ENCODE data around the gene FAM9C.
"Not testable (repeated sequence)": the region's sequence is repeated elsewhere in the genome, so short reads cannot be mapped to it uniquely, and the experiment has no call there.

The FAM9C gene

GRCh38 chrX:13066391-13066790 lies 22.0 kb upstream of the FAM9C start:
- H3K4me1 Mint-ChIP-seq (ENCODE audit: low read depth in 2 of 2), result peaks cover 0 to 6% of the 10 kb centered on the region in 2 donors
- no peaks in the 10 kb centered on the region for H3K27me3 Mint-ChIP-seq
- H3K36me3 Mint-ChIP-seq (ENCODE audit: insufficient read depth), result no peaks in the 10 kb centered on the region
- peak overlapping the region; percentile 52 to 82 for H3K27ac Mint-ChIP-seq
- ATAC-seq (replicated peaks) (no peak), DNase-seq (no peak)
- no peak overlapping the region for H3K4me3 Mint-ChIP-seq
- no peaks in the 10 kb centered on the region for H3K9me3 Mint-ChIP-seq

DNA sequence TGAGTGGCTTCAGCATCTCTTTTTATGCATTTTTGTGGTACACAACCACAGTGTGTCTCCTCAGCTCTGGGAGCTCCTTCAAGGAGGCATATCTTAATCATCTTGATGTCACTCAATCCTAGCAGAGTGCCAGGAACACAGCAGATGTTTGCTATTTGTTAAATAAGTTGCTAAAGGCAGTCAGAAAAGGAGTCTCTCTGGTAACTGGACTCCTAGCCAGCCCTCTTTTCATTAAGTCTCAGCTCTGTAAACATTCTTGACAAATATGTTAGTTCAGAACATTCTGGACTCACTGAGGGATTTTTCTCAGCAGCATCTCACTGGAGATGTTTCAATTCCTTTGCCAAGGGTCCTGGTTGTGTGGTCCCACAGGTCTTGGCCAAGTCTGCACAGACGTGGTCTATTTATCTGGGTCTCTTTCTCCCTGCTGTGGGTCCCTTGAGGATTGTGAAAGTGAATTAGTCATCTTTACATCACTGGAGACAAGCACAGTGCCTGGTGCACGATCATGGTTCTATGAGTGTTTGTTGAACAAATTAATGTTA lies 20.3 kb upstream of the FAM9C start:
- H3K4me1 Mint-ChIP-seq (ENCODE audit: low read depth in 2 of 2), result peaks cover 11 to 13% of the 10 kb centered on the region in 2 donors
- ATAC-seq (replicated peaks) (no peak), DNase-seq (no peak)
- no peak overlapping the region for H3K4me3 Mint-ChIP-seq
- no peak overlapping the region for H3K27ac Mint-ChIP-seq
- H3K27me3 Mint-ChIP-seq, result no peaks in the 10 kb centered on the region
- H3K36me3 Mint-ChIP-seq (ENCODE audit: insufficient read depth), result no peaks in the 10 kb centered on the region
- no peaks in the 10 kb centered on the region for H3K9me3 Mint-ChIP-seq

DNA sequence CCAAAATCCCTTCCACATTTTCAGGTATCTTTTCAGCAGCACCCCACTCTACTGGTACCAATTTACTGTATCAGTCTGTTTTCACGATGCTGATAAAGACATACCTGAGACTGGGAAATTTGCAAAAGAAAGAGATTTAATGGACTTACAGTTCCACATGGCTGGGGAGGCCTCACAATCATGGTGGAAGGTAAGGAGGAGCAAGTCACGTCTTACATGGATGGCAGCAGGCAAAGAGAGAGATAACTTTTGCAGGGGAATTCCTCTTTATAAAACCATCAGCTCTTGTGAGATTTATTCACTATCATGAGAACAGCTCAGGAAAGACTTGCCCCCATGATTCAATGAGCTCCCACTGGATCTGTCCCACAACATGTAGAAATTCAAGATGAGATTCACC lies 18.7 kb upstream of the FAM9C start:
- H3K27me3 Mint-ChIP-seq; ATAC-seq (replicated peaks); H3K36me3 Mint-ChIP-seq (ENCODE audit: insufficient read depth); H3K27ac Mint-ChIP-seq; H3K4me3 Mint-ChIP-seq; H3K9me3 Mint-ChIP-seq; DNase-seq: not testable (repeated sequence)
- peaks cover 11 to 14% of the 10 kb centered on the region in 2 donors for H3K4me1 Mint-ChIP-seq (ENCODE audit: low read depth in 2 of 2)

DNA sequence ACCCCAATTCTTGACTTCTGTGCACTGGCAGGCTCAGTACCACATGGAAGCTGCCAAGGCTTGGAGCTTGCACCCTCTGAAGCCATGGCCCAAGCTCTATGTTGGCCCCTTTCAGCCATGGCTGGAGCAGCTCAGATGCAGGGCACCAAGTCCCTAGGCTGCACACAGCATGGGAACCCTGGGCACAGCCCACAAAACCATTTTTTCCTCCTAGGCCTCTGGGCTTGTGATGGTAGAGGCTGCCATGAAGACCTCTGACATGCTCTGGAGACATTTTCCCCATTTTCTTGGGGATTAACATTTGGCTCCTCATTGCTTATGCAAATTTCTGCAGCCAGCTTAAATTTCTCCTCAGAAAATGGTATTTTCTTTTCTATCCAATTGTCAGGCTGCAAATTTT lies 17.9 kb upstream of the FAM9C start:
- H3K27me3 Mint-ChIP-seq; DNase-seq; ATAC-seq (replicated peaks); H3K9me3 Mint-ChIP-seq; H3K4me3 Mint-ChIP-seq; H3K27ac Mint-ChIP-seq; H3K36me3 Mint-ChIP-seq (ENCODE audit: insufficient read depth): not testable (repeated sequence)
- peaks cover 11 to 14% of the 10 kb centered on the region in 2 donors for H3K4me1 Mint-ChIP-seq (ENCODE audit: low read depth in 2 of 2)

DNA sequence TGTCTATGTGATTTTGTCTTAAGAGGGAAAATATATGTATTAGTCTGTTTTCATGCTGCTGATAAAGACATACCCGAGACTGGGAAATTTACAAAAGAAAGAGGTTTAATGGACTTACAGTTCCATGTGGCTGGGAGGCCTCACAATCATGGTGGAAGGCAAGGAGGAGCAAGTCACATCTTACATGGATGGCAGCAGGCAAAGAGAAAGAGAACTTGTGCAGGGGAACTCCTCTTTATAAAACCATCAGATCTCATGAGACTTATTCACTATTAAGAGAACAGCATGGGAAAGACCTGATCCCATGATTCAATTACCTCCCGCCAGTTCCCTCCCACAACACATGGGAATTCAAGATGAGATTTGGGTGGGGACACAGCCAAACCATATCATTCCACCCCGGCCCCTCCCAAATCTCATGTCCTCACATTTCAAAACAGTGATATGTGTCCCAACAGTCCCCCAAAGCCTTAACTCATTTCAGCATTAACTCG lies 16.8 kb upstream of the FAM9C start:
- H3K27me3 Mint-ChIP-seq; H3K36me3 Mint-ChIP-seq (ENCODE audit: insufficient read depth); H3K9me3 Mint-ChIP-seq; DNase-seq; ATAC-seq (replicated peaks); H3K4me3 Mint-ChIP-seq: not testable (repeated sequence)
- H3K4me1 Mint-ChIP-seq (ENCODE audit: low read depth in 2 of 2), result peaks cover 8 to 12% of the 10 kb centered on the region in 2 donors
- H3K27ac Mint-ChIP-seq, result peak overlapping the region in 1 of 2 donors; percentile 38

DNA sequence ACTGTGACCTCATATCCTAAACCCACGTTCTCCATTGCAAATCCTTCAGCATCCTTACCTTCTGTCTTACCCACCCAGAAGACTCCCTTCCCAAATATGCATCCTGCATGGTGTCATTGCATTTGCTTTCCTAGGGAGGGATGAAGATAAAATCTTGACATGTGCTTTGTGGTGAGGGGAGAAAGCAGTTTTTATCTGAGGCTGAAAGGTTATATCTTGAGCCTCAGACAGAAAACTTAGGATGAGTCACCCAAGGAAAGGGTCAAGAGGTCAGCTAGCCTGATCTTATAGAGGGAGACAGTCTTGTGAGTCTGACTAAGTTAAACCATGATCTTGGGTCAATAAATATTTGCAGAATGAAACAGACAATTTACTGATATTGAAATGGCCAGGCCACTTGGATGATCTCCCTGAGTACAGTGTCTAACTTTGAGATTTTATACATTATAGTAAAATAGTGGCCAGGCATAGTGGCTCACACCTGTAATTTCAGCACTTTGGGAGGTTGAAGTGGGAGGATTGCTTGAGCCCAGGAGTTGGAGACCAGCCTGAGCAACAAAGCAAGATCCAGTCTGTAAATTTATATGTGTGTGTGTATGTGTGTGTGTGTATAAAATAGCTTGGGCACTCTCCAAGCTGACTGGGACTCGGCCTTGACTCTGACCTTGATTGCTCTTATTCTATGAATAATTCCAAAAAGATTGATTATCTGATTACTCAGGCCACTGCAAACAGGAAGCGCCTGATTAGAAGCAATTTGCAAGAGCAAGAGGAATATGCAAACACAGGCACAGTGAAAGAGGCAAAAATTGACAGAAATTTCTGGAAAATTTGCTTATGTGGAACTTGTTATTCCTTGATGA lies 15.4 kb upstream of the FAM9C start:
- no peak for DNase-seq
- H3K27ac Mint-ChIP-seq, result peak overlapping the region in 1 of 2 donors; percentile 57
- H3K4me3 Mint-ChIP-seq, result no peak overlapping the region
- H3K4me1 Mint-ChIP-seq (ENCODE audit: low read depth in 2 of 2), result peaks cover 11 to 22% of the 10 kb centered on the region in 2 donors
- no peaks in the 10 kb centered on the region for H3K9me3 Mint-ChIP-seq
- no peaks in the 10 kb centered on the region for H3K36me3 Mint-ChIP-seq (ENCODE audit: insufficient read depth)
- no peaks in the 10 kb centered on the region for H3K27me3 Mint-ChIP-seq
- ATAC-seq (replicated peaks), result no peak

DNA sequence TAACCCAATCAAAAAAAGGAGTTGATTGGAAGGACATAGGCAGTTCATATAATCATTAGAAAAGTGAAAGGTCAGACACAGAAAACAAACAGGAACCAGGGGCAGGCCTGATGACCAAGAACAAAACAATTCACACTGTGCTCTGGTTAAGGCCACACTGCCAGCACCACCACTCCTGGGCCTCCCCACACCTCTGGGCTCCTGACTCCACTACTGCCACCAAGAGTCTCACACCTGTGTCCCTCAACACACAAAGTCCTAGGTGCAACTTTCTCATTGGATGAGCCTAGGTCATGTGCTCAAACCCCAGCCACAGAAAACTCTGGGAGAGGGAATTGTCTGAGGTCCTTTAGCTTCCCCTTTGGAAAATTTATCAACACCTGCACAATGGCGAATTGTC lies 11.1 kb upstream of the FAM9C start:
- peaks cover 5% of the 10 kb centered on the region for H3K36me3 Mint-ChIP-seq (ENCODE audit: insufficient read depth)
- H3K4me3 Mint-ChIP-seq, result no peak overlapping the region
- H3K27me3 Mint-ChIP-seq, result no peaks in the 10 kb centered on the region
- DNase-seq (no peak), ATAC-seq (replicated peaks) (no peak)
- peak overlapping the region in 1 of 2 donors; percentile 32 for H3K27ac Mint-ChIP-seq
- H3K4me1 Mint-ChIP-seq (ENCODE audit: low read depth in 2 of 2), result peaks cover 15 to 27% of the 10 kb centered on the region in 2 donors
- no peaks in the 10 kb centered on the region for H3K9me3 Mint-ChIP-seq

GRCh38 chrX:13053171-13053570 lies 8.8 kb upstream of the FAM9C start:
- no peaks in the 10 kb centered on the region for H3K9me3 Mint-ChIP-seq
- H3K27ac Mint-ChIP-seq, result peak overlapping the region in 1 of 2 donors; percentile 19
- ATAC-seq (replicated peaks), result peak; percentile 40
- H3K4me3 Mint-ChIP-seq, result no peak overlapping the region
- H3K4me1 Mint-ChIP-seq (ENCODE audit: low read depth in 2 of 2), result peaks cover 13 to 35% of the 10 kb centered on the region in 2 donors
- no peaks in the 10 kb centered on the region for H3K27me3 Mint-ChIP-seq
- H3K36me3 Mint-ChIP-seq (ENCODE audit: insufficient read depth), result peaks cover 5% of the 10 kb centered on the region
- no peak for DNase-seq

- Mint-ChIP-seq H3K4me1 (ENCODE audit: low read depth in 2 of 2) (peaks cover 13 to 35% of the 10 kb centered on the region in 2 donors), H3K9me3 (no peaks in the 10 kb centered on the region), H3K36me3 (ENCODE audit: insufficient read depth) (peaks cover 5% of the 10 kb centered on the region), H3K4me3 (peak overlapping the region; percentile 18 to 33), H3K27ac (peak overlapping the region; percentile 90 to 95), H3K27me3 (no peaks in the 10 kb centered on the region)
- ATAC-seq (replicated peaks) (peak; percentile 73), DNase-seq (peak; percentile 2 to 18 (median 8))
Observed at GRCh38 chrX:13051529-13052172, 7.2 kb upstream of the FAM9C start.

GRCh38 chrX:13051167-13051528 lies 6.7 kb upstream of the FAM9C start:
- peaks cover 13 to 35% of the 10 kb centered on the region in 2 donors for H3K4me1 Mint-ChIP-seq (ENCODE audit: low read depth in 2 of 2)
- H3K9me3 Mint-ChIP-seq, result no peaks in the 10 kb centered on the region
- peak overlapping the region; percentile 90 to 95 for H3K27ac Mint-ChIP-seq
- H3K36me3 Mint-ChIP-seq (ENCODE audit: insufficient read depth), result peaks cover 5% of the 10 kb centered on the region
- no peak for ATAC-seq (replicated peaks)
- no peaks in the 10 kb centered on the region for H3K27me3 Mint-ChIP-seq
- no peak for DNase-seq
- H3K4me3 Mint-ChIP-seq, result peak overlapping the region; percentile 18 to 33

- Mint-ChIP-seq H3K9me3 (no peaks in the 10 kb centered on the region), H3K27ac (peak overlapping the region; percentile 90 to 95), H3K4me1 (ENCODE audit: low read depth in 2 of 2) (peaks cover 10 to 31% of the 10 kb centered on the region in 2 donors), H3K27me3 (no peaks in the 10 kb centered on the region), H3K4me3 (peak overlapping the region; percentile 20 to 22), H3K36me3 (ENCODE audit: insufficient read depth) (peaks cover 5% of the 10 kb centered on the region)
- DNase-seq, result no peak
- no peak for ATAC-seq (replicated peaks)
Observed at GRCh38 chrX:13050151-13050550, 5.7 kb upstream of the FAM9C start.

- Mint-ChIP-seq H3K27ac (no peak overlapping the region), H3K4me1 (ENCODE audit: low read depth in 2 of 2) (peaks cover 10 to 27% of the 10 kb centered on the region in 2 donors), H3K27me3 (no peaks in the 10 kb centered on the region)
Observed at GRCh38 chrX:13048280-13048679, 3.9 kb upstream of the FAM9C start.

GRCh38 chrX:13047759-13048158 lies 3.3 kb upstream of the FAM9C start:
- H3K27ac Mint-ChIP-seq, result no peak overlapping the region
- no peaks in the 10 kb centered on the region for H3K27me3 Mint-ChIP-seq
- H3K9me3 Mint-ChIP-seq, result no peaks in the 10 kb centered on the region
- H3K4me3 Mint-ChIP-seq, result no peak overlapping the region
- DNase-seq (no peak), ATAC-seq (replicated peaks) (no peak)
- peaks cover 5% of the 10 kb centered on the region for H3K36me3 Mint-ChIP-seq (ENCODE audit: insufficient read depth)
- peaks cover 10 to 27% of the 10 kb centered on the region in 2 donors for H3K4me1 Mint-ChIP-seq (ENCODE audit: low read depth in 2 of 2)

More at GRCh38 chrX:13048280-13048679, 3.9 kb upstream of the FAM9C start:
- ATAC-seq (replicated peaks), result no peak
- Mint-ChIP-seq H3K36me3 (ENCODE audit: insufficient read depth) (peaks cover 5% of the 10 kb centered on the region), H3K4me3 (no peak overlapping the region), H3K9me3 (no peaks in the 10 kb centered on the region)
- no peak for DNase-seq

All from effector memory CD8-positive, alpha-beta T cell (primary cell).